SK-N-SH (cell line): ENCODE results near the gene B2M. TPM values are rescaled to one million over a fixed set of nuclear protein-coding genes. Genes with fewer than 3 reads are reported as not detected.

ENCODE experiments used
- CTCF ChIA-PET: fragments of 300-600, 350-600 bp; formaldehyde crosslinking; extraction: SDS; loops from one replicate; lab custom pipeline; 2021; lab: Yijun Ruan, JAX
- POLR2A ChIA-PET: fragments of 350-600 bp; sonication (Branson Sonifier 250); formaldehyde crosslinking; extraction: SDS; loops from one replicate; lab custom pipeline; 2020; ENCODE audit warnings: antibody characterized with exemption, inconsistent platforms; lab: Yijun Ruan, JAX
- DNase-seq: peaks from one replicate; pipeline ENCODE4 v3.0.0; 2012
- H2AFZ ChIP-seq: fragments of 200-600 bp; sonication (generic); 2 replicates; pipeline ENCODE4 v1.8.1; 2016; ENCODE audit warnings: antibody characterized with exemption, mild to moderate bottlenecking, low read depth
- H3F3A ChIP-seq: fragments of 200-600 bp; sonication (generic); replicated peaks from 2 replicates; pipeline ENCODE3; 2016; ENCODE audit warnings: antibody characterized with exemption, mild to moderate bottlenecking; ENCODE audit not compliant: insufficient read depth
- H3K27ac ChIP-seq, 2 experiments: fragments of 200-500 bp in 1 of 2; fragments of 200-600 bp in 1 of 2; sonication (Bioruptor generic) in 1 of 2; sonication (generic), shearing (Covaris generic) in 1 of 2; 2 replicates each; pipeline versions ENCODE4 v1.5.1 to v1.6.1; 2014 to 2016; ENCODE audit warnings: low read depth in 2 of 2, inconsistent platforms in 1 of 2, low read length in 1 of 2, mild to moderate bottlenecking in 1 of 2, mixed read lengths in 1 of 2
- H3K27me3 ChIP-seq: fragments of 200-600 bp; sonication (generic), shearing (Covaris generic); 2 replicates; pipeline ENCODE4 v1.6.1; 2016; ENCODE audit warnings: mixed run types; ENCODE audit not compliant: insufficient read depth
- H3K36me3 ChIP-seq, 2 experiments: fragments of 200-500 bp in 1 of 2; fragments of 200-600 bp in 1 of 2; sonication (Bioruptor generic) in 1 of 2; sonication (generic) in 1 of 2; replicated peaks in 1 of 2; 2 replicates each; pipeline versions ENCODE3 to v1.5.1; 2014 to 2016; ENCODE audit warnings: low read length in 1 of 2, mild to moderate bottlenecking in 1 of 2; ENCODE audit not compliant: insufficient read depth in 2 of 2, control insufficient read depth in 1 of 2
- H3K4me1 ChIP-seq, 2 experiments: fragments of 200-500 bp in 1 of 2; fragments of 200-600 bp in 1 of 2; sonication (Bioruptor generic) in 1 of 2; sonication (generic), shearing (Covaris generic) in 1 of 2; 2 replicates each; pipeline versions ENCODE4 v1.5.1 to v1.6.1; 2014 to 2016; ENCODE audit warnings: low read depth in 1 of 2, low read length in 1 of 2, mixed run types in 1 of 2; ENCODE audit not compliant: insufficient read depth in 2 of 2, control insufficient read depth in 1 of 2
- H3K4me2 ChIP-seq: fragments of 200-600 bp; sonication (generic), shearing (Covaris generic); 2 replicates; pipeline ENCODE4 v1.6.1; 2017; ENCODE audit warnings: mixed run types
- H3K4me3 ChIP-seq, 2 experiments: fragments of 200-500 bp in 1 of 2; fragments of 200-600 bp in 1 of 2; sonication (Bioruptor generic) in 1 of 2; sonication (generic), shearing (Covaris generic) in 1 of 2; 2 replicates each; pipeline versions ENCODE4 v1.5.1 to v1.8.1; 2014 to 2016; ENCODE audit warnings: low read depth in 2 of 2, inconsistent platforms in 1 of 2, low read length in 1 of 2, mild to moderate bottlenecking in 1 of 2, mixed read lengths in 1 of 2, moderate library complexity in 1 of 2
- H3K79me2 ChIP-seq: fragments of 200-600 bp; sonication (generic); 2 replicates; pipeline ENCODE4 v1.8.1; 2017; ENCODE audit warnings: mild to moderate bottlenecking; ENCODE audit not compliant: insufficient read depth
- H3K9ac ChIP-seq: fragments of 200-600 bp; sonication (generic); 2 replicates; pipeline ENCODE4 v1.6.1; 2017; ENCODE audit warnings: mixed run types
- H3K9me2 ChIP-seq: fragments of 200-600 bp; sonication (generic); 2 replicates; pipeline ENCODE4 v1.6.1; 2017; ENCODE audit warnings: mixed run types
- H3K9me3 ChIP-seq: fragments of 200-600 bp; sonication (generic); 2 replicates; pipeline ENCODE4 v1.6.1; 2017; ENCODE audit warnings: mixed run types, mild to moderate bottlenecking, moderate library complexity
- H4K20me1 ChIP-seq: fragments of 200-600 bp; sonication (generic); 2 replicates; pipeline ENCODE4 v1.6.1; 2017; ENCODE audit warnings: mild to moderate bottlenecking, mixed run types; ENCODE audit not compliant: insufficient read depth
- CHD2 ChIP-seq: fragments of 150-350 bp; IDR thresholded peaks from 2 replicates; pipeline ENCODE4 v1.6.1; 2018; ENCODE audit warnings: low read length; ENCODE audit not compliant: partially characterized antibody
- CTCF ChIP-seq: fragments of 200-600 bp; sonication (generic); IDR thresholded peaks from 2 replicates; pipeline ENCODE4 v1.6.1; 2017; ENCODE audit warnings: antibody characterized with exemption, mild to moderate bottlenecking, moderate library complexity
- FOSL2 ChIP-seq: IDR thresholded peaks from 2 replicates; pipeline ENCODE4 v1.4.0; 2012; ENCODE audit warnings: low read depth, mild to moderate bottlenecking, moderate library complexity, borderline replicate concordance
- FOXJ3 ChIP-seq: sonication (generic); formaldehyde crosslinking; IDR thresholded peaks from 2 replicates; pipeline ENCODE4 v1.5.1; 2020; ENCODE audit warnings: mild to moderate bottlenecking, missing genetic modification reagents
- FOXM1 ChIP-seq: IDR thresholded peaks from 2 replicates; pipeline ENCODE4 v1.4.0; 2012; ENCODE audit warnings: low read depth, mild to moderate bottlenecking
- IRF3 ChIP-seq: fragments of 150-350 bp; IDR thresholded peaks from 2 replicates; pipeline ENCODE4 v1.6.1; 2016; ENCODE audit warnings: mild to moderate bottlenecking, low read depth, low read length
- JUND ChIP-seq: IDR thresholded peaks from 2 replicates; pipeline ENCODE4 v1.4.0; 2012
- MAX ChIP-seq: IDR thresholded peaks from 2 replicates; pipeline ENCODE4 v1.4.0; 2012; ENCODE audit warnings: low read depth
- MEF2A ChIP-seq: IDR thresholded peaks from 2 replicates; pipeline ENCODE4 v1.4.0; 2012; ENCODE audit warnings: low read depth, borderline replicate concordance
- MXI1 ChIP-seq: IDR thresholded peaks from 2 replicates; pipeline ENCODE4 v1.6.1; 2012; ENCODE audit warnings: mild to moderate bottlenecking, low read depth, low read length, improper control_type of control experiment
- PBX3 ChIP-seq: IDR thresholded peaks from 2 replicates; pipeline ENCODE4; 2012
- REST ChIP-seq: IDR thresholded peaks from 2 replicates; pipeline ENCODE4 v1.6.1; 2012; ENCODE audit warnings: mild to moderate bottlenecking, low read depth, low read length, moderate library complexity
- RFX5 ChIP-seq: IDR thresholded peaks from 2 replicates; pipeline ENCODE4 v1.6.1; 2012; ENCODE audit warnings: mild to moderate bottlenecking, improper control_type of control experiment, low read length
- SIN3A ChIP-seq: IDR thresholded peaks from 2 replicates; pipeline ENCODE4 v1.6.1; 2012; ENCODE audit warnings: low read depth, mild to moderate bottlenecking, low read length, moderate library complexity, borderline replicate concordance
- SMC3 ChIP-seq: IDR thresholded peaks from 2 replicates; pipeline ENCODE4 v1.6.1; 2012; ENCODE audit warnings: low read depth, low read length, improper control_type of control experiment
- USF1 ChIP-seq: IDR thresholded peaks from 2 replicates; pipeline ENCODE4 v1.4.0; 2012; ENCODE audit warnings: low read depth, borderline replicate concordance
- USF2 ChIP-seq: fragments of 150-350 bp; IDR thresholded peaks from 2 replicates; pipeline ENCODE4 v1.6.1; 2017; ENCODE audit warnings: antibody characterized with exemption, low read length, low read depth, borderline replicate concordance
- YY1 ChIP-seq: IDR thresholded peaks from 2 replicates; pipeline ENCODE4 v1.4.0; 2012; ENCODE audit warnings: low read depth, mild to moderate bottlenecking
- ZBTB33 ChIP-seq: IDR thresholded peaks from 2 replicates; pipeline ENCODE4 v1.4.0; 2012; ENCODE audit warnings: low read depth, borderline replicate concordance
- WGBS: methylation state at CpG from one replicate; pipeline ENCODE4 v1.1.6; 2017; ENCODE audit warnings: low lambda C conversion rate; 5-methylcytosine and 5-hydroxymethylcytosine counted together
- polyA plus RNA-seq, 3 experiments: library from polyadenylated mRNA; depleted of rRNA; stranded (reverse); fragments of >200 nt; gene quantifications; 2 replicates each; pipeline ENCODE4 v1.2.3, GENCODE V29; 2012

The B2M gene
- polyA plus RNA-seq, 1 of the 3 experiments (the other 2 are of a cell fraction) = 1,193 TPM

GRCh38 chr15:44694416-44694815 is 16.9 kb upstream of the B2M start:
- H3K27me3 ChIP-seq = no peaks in the 10 kb centered on the region
- no peaks in the 10 kb centered on the region for H3K9me2 ChIP-seq
- H2AFZ ChIP-seq = no peak overlapping the region
- WGBS = 62% methylated on average over 4 of the region's 4 CpGs
- H3F3A ChIP-seq = no peaks in the 10 kb centered on the region
- H3K9me3 ChIP-seq = no peaks in the 10 kb centered on the region
- H3K36me3 ChIP-seq = no peaks in the 10 kb centered on the region
- no peak overlapping the region for H3K4me3 ChIP-seq
- no peak overlapping the region for H3K4me2 ChIP-seq
- POLR2A ChIA-PET = interaction anchor here (0.7 kb wide), 1 partner anchor 31 kb away, joined by 4 read pairs; the partner anchor contains the start of gene SPG11
- H3K79me2 ChIP-seq = no peaks in the 10 kb centered on the region
- no peak overlapping the region for H3K27ac ChIP-seq
- TF ChIP-seq YY1 (no peak), USF2 (no peak), RFX5 (no peak), FOSL2 (no peak), MEF2A (no peak), FOXM1 (no peak), CTCF (no peak), FOXJ3 (no peak), REST (no peak), IRF3 (no peak), SMC3 (no peak), CHD2 (no peak), MXI1 (no peak), USF1 (no peak), SIN3A (no peak), ZBTB33 (no peak), MAX (no peak), PBX3 (no peak), JUND (no peak)
- H4K20me1 ChIP-seq = no peaks in the 10 kb centered on the region
- no peak overlapping the region for H3K9ac ChIP-seq
- CTCF ChIA-PET = interaction anchor here (0.6 kb wide), 1 partner anchor 105 kb away, joined by 3 read pairs; no protein-coding TSS in a partner anchor
- no peaks in the 10 kb centered on the region for H3K4me1 ChIP-seq
- no peak for DNase-seq
